Activated T-cell treated with anti-CD3 and anti-CD28 coated beads, Interleukin-2, amount 50 U/mL, for 1 hour (primary cell): ENCODE measurements around the gene RASA4B.
A peak's percentile ranks its signal among the peaks of the same experiment; 100 is the strongest.
"Not testable (repeated sequence)": the region's sequence is repeated elsewhere in the genome, so short reads cannot be mapped to it uniquely, and the experiment has no call there.

Experiments
- DNase-seq: peaks from one replicate; pipeline ENCODE4 v3.0.0-alpha.2; 2020

Gene RASA4B

GRCh38 chr7:102510575-102510974 lies 7.0 kb downstream of the RASA4B start:
- not testable (repeated sequence) for DNase-seq

GRCh38 chr7:102507410-102508088 lies 10.0 kb downstream of the RASA4B start:
- DNase-seq, result not testable (repeated sequence)

GRCh38 chr7:102505298-102506185 lies 12.0 kb downstream of the RASA4B start:
- DNase-seq, result not testable (repeated sequence)

GRCh38 chr7:102503141-102503540 lies 14.4 kb downstream of the RASA4B start:
- not testable (repeated sequence) for DNase-seq

- not testable (repeated sequence) for DNase-seq
These were observed 19.3 kb downstream of the RASA4B start for GRCh38 chr7:102498321-102498720.

- not testable (repeated sequence) for DNase-seq
These were observed 20.3 kb downstream of the RASA4B start for GRCh38 chr7:102497308-102497707.

- not testable (repeated sequence) for DNase-seq
These were observed 20.7 kb downstream of the RASA4B start for GRCh38 chr7:102496861-102497260.

GRCh38 chr7:102494473-102495149 lies 23.0 kb downstream of the RASA4B start:
- not testable (repeated sequence) for DNase-seq

GRCh38 chr7:102494026-102494425 lies 23.6 kb downstream of the RASA4B start:
- peak; percentile 28 for DNase-seq

- peak; percentile 33 for DNase-seq
These were observed 24.2 kb downstream of the RASA4B start for GRCh38 chr7:102493220-102493935.

GRCh38 chr7:102490529-102491075 lies 27.0 kb downstream of the RASA4B start:
- peak; percentile 54 for DNase-seq

GRCh38 chr7:102484317-102484716 lies 33.3 kb downstream of the RASA4B start:
- not testable (repeated sequence) for DNase-seq

GRCh38 chr7:102481962-102482361 lies 35.6 kb downstream of the RASA4B start:
- DNase-seq, result not testable (repeated sequence)

- DNase-seq, result peak; percentile 47
These were observed 37.5 kb downstream of the RASA4B start for GRCh38 chr7:102479982-102480637.

GRCh38 chr7:102479209-102479584 lies 38.4 kb downstream of the RASA4B start:
- DNase-seq, result not testable (repeated sequence)

- peak; percentile 100 for DNase-seq
These were observed 39.0 kb downstream of the RASA4B start, which contains the start of gene POLR2J for GRCh38 chr7:102478314-102479208. Gene POLR2J, minus strand, starts transcription at chr7:102478922. Its CDS starts 62 bp downstream, at chr7:102478860.

- not testable (repeated sequence) for DNase-seq
These were observed 42.7 kb downstream of the RASA4B start for GRCh38 chr7:102474736-102475435.

GRCh38 chr7:102474116-102474515 lies 43.5 kb downstream of the RASA4B start:
- DNase-seq, result not testable (repeated sequence)

GRCh38 chr7:102473271-102473991 lies 44.1 kb downstream of the RASA4B start:
- no peak for DNase-seq
